Peyer's patch (tissue), 4 donors: Measurements from ENCODE around the gene KCNB1. TPM values are rescaled to one million over a fixed set of nuclear protein-coding genes. Genes with fewer than 3 reads are reported as not detected.

ENCODE experiments used
- DNase-seq, 3 donors: peaks; one replicate each; pipeline ENCODE4 v3.0.0-alpha.2; 2017 to 2019
- H3K27ac ChIP-seq, 4 donors: fragments of 200-600 bp; sonication (generic); one replicate each; pipeline ENCODE4 v1.5.1; 2016 to 2019
- H3K27me3 ChIP-seq, 2 donors: fragments of 200-600 bp; sonication (generic); one replicate each; pipeline ENCODE4 v1.5.1; 2019
- H3K36me3 ChIP-seq, 3 donors: fragments of 200-600 bp; sonication (generic); one replicate each; pipeline ENCODE4 v1.5.1; 2016 to 2019
- H3K4me1 ChIP-seq, 4 donors: fragments of 200-600 bp; sonication (generic); one replicate each; pipeline ENCODE4 v1.5.1; 2016 to 2019
- H3K4me3 ChIP-seq, 4 donors: fragments of 200-600 bp; sonication (generic); 1 replicate in 3 of 4; 2 replicates in 1 of 4; pipeline ENCODE4 v1.5.1; 2016 to 2019; ENCODE audit warnings: mild to moderate bottlenecking in 1 of 4
- H3K9me3 ChIP-seq, 4 donors: fragments of 200-600 bp; sonication (generic); one replicate each; pipeline ENCODE4 v1.5.1; 2016 to 2019; ENCODE audit warnings: mild to moderate bottlenecking in 1 of 4
- POLR2A ChIP-seq, 2 donors: fragments of 450-650 bp; IDR thresholded peaks; one replicate each; pipeline ENCODE4 v1.5.1; 2017; ENCODE audit warnings: antibody characterized with exemption in 2 of 2, mild to moderate bottlenecking in 2 of 2, moderate library complexity in 2 of 2
- total RNA-seq, 4 donors: library from RNA; depleted of rRNA; stranded (reverse); fragments of >200 nt; gene quantifications; one replicate each; pipeline ENCODE4 v1.1.0, GENCODE V29; 2016
- TF ChIP-seq, protein P1 (sequence below), 6 experiments: fragments of 450-650 bp in 4 of 6; fragments of 200-600 bp in 2 of 6; sonication (generic) in 1 of 6; IDR thresholded peaks; one replicate each; pipeline ENCODE4 v1.5.1; 2017 to 2019; ENCODE audit warnings: antibody characterized with exemption in 6 of 6, mild to moderate bottlenecking in 3 of 6, moderate library complexity in 1 of 6

KCNB1 gene
- total RNA-seq, 4 donors from 2014 or later = 0.35 to 0.85 (median 0.61) TPM

GRCh38 chr20:49352751-49353150, 129.7 kb downstream of the KCNB1 start:
- Histone ChIP-seq H3K9me3 (no peaks in the 10 kb centered on the region), H3K27ac (no peak overlapping the region), H3K27me3 (no peaks in the 10 kb centered on the region), H3K4me3 (no peak overlapping the region), H3K4me1 (no peaks in the 10 kb centered on the region), H3K36me3 (no peaks in the 10 kb centered on the region)
- DNase-seq = no peak
- TF ChIP-seq, protein P1, sequence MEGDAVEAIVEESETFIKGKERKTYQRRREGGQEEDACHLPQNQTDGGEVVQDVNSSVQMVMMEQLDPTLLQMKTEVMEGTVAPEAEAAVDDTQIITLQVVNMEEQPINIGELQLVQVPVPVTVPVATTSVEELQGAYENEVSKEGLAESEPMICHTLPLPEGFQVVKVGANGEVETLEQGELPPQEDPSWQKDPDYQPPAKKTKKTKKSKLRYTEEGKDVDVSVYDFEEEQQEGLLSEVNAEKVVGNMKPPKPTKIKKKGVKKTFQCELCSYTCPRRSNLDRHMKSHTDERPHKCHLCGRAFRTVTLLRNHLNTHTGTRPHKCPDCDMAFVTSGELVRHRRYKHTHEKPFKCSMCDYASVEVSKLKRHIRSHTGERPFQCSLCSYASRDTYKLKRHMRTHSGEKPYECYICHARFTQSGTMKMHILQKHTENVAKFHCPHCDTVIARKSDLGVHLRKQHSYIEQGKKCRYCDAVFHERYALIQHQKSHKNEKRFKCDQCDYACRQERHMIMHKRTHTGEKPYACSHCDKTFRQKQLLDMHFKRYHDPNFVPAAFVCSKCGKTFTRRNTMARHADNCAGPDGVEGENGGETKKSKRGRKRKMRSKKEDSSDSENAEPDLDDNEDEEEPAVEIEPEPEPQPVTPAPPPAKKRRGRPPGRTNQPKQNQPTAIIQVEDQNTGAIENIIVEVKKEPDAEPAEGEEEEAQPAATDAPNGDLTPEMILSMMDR (IDR thresholded peaks at IDR 0.05) = no peak
- no peak for TF ChIP-seq POLR2A (IDR thresholded peaks at IDR 0.05)

- TF ChIP-seq POLR2A (IDR thresholded peaks at IDR 0.05) = no peak
- TF ChIP-seq, protein P1 (IDR thresholded peaks at IDR 0.05) = no peak
These were observed 130.7 kb downstream of the KCNB1 start for GRCh38 chr20:49351775-49352174.

GRCh38 chr20:49349694-49350252, 132.7 kb downstream of the KCNB1 start:
- H3K27ac ChIP-seq = peak overlapping the region in 1 of 4 donors; percentile 50
- no peaks in the 10 kb centered on the region for H3K36me3 ChIP-seq
- DNase-seq = peak in 1 of 3 donors; percentile 51
- TF ChIP-seq POLR2A (IDR thresholded peaks at IDR 0.05) = no peak
- TF ChIP-seq, protein P1 (IDR thresholded peaks at IDR 0.05) = no peak
- peaks cover 0 to 6% (median 0%) of the 10 kb centered on the region in 4 donors for H3K4me1 ChIP-seq
- no peak overlapping the region for H3K4me3 ChIP-seq
- no peaks in the 10 kb centered on the region for H3K9me3 ChIP-seq
- no peaks in the 10 kb centered on the region for H3K27me3 ChIP-seq

More at GRCh38 chr20:49351775-49352174, 130.7 kb downstream of the KCNB1 start:
- Histone ChIP-seq H3K27me3 (no peaks in the 10 kb centered on the region), H3K9me3 (no peaks in the 10 kb centered on the region), H3K4me3 (no peak overlapping the region), H3K36me3 (no peaks in the 10 kb centered on the region), H3K4me1 (no peaks in the 10 kb centered on the region), H3K27ac (no peak overlapping the region)
- DNase-seq = no peak

DNA sequence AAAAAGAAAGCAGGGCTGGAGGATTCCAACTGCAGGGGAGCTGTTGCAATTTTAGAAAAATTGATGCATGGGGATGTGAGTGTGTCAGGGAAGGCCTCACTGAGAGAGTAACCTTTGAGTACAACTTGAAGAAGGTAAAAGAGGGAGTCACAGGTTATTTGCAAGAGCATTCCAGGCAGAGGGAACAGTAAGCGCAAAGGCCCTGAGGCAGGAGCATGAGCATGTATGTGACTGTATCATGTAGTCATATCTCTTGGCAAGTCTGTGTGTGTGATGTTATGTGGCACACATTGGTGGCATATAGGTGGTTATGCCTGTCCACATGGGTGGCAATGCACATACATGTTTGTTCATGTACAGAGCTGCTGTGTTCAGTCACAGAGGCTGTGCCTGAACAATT, 133.4 kb downstream of the KCNB1 start:
- H3K9me3 ChIP-seq = no peaks in the 10 kb centered on the region
- no peaks in the 10 kb centered on the region for H3K27me3 ChIP-seq
- TF ChIP-seq, protein P1 (IDR thresholded peaks at IDR 0.05) = no peak
- no peak for TF ChIP-seq POLR2A (IDR thresholded peaks at IDR 0.05)
- H3K27ac ChIP-seq = no peak overlapping the region
- peaks cover 0 to 8% (median 0%) of the 10 kb centered on the region in 4 donors for H3K4me1 ChIP-seq
- H3K36me3 ChIP-seq = no peaks in the 10 kb centered on the region
- DNase-seq = no peak
- H3K4me3 ChIP-seq = no peak overlapping the region

DNA sequence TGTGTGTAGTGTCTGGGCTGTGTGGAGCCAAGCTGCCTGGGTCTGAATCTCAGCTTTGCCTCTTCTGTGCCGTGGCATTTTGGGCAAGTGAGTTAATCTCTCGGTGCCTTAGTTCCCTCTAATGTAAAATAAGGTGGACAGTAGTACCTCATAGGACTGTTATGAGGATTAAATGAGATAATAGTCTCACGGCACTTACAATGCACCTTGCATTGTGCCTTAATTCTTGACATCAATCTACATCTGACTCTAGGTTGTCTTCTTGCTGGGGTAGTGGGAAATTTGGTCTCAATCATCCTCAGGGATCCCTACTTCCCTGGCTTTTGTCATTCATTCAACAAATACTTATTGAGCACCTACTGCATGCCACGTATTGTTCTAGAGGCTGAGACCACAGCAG, 133.9 kb downstream of the KCNB1 start:
- H3K27ac ChIP-seq = no peak overlapping the region
- H3K36me3 ChIP-seq = no peaks in the 10 kb centered on the region
- no peak for DNase-seq
- no peaks in the 10 kb centered on the region for H3K27me3 ChIP-seq
- no peak for TF ChIP-seq POLR2A (IDR thresholded peaks at IDR 0.05)
- TF ChIP-seq, protein P1 (IDR thresholded peaks at IDR 0.05) = no peak
- H3K4me1 ChIP-seq = peaks cover 0 to 8% (median 0%) of the 10 kb centered on the region in 4 donors
- no peak overlapping the region for H3K4me3 ChIP-seq
- H3K9me3 ChIP-seq = no peaks in the 10 kb centered on the region
